Spleen (tissue), 7 donors: ENCODE results near the gene GJD3.

Source experiments
- CTCF ChIP-seq, 11 experiments: fragments of 200-600 bp in 7 of 11; fragments of 450-650 bp in 4 of 11; sonication (generic) in 4 of 11; IDR thresholded peaks in 8 of 11; conservative IDR thresholded peaks in 3 of 11; 1 replicate in 7 of 11; 2 replicates in 4 of 11; pipeline versions ENCODE4 v1.4.0 to v1.8.0; 2016 to 2021; ENCODE audit warnings: antibody characterized with exemption in 11 of 11, inconsistent platforms in 4 of 11, mild to moderate bottlenecking in 1 of 11
- POLR2A ChIP-seq, 3 donors: fragments of 450-650 bp; IDR thresholded peaks; one replicate each; pipeline ENCODE4 v1.5.1; 2017; ENCODE audit warnings: antibody characterized with exemption in 3 of 3, mild to moderate bottlenecking in 1 of 3
- POLR2AphosphoS5 ChIP-seq, 3 donors: sonication (generic); formaldehyde crosslinking; IDR thresholded peaks; one replicate each; pipeline ENCODE4 v1.5.1; 2017; ENCODE audit warnings: antibody characterized with exemption in 3 of 3
- donor health status: DM: no; HTN: no; CAD: no; lungs with moderate emphysema.
- donor health status: DM: no; HTN: no; CAD: no.
- donor health status: DM: no; HTN: no; CAD: no.

DNA sequence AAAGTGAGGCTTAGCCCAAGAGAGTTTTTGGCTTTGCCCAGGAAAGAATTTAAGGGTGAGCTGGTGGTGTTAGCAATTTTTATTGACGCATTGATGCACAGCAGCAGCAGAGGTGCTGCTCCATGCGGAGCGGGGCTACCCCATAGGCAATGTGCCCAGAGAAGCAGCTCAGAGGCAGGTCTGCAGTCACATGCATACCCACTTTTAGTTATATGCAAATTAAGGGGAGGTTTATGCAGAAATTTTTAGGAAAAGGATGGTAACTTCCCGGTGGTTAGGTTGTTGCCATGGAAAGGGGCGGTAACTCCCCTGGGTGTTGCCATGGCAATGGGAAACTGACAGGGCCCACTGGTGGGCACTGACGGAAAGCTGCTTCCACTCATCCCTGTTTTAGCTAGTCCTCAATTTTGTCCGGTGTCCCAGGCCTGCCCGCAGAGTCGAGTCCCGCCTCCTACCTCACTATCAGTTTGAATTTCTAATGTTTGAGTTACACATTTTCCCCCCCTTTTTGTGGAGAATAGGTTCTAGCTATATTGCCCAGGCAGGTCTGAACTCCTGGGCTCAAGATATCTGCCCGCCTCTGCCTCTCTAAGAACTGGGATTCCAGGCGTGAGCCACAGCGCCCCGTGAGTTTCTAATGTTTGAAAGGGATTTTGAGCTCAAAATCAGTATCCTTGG is 10.4 kb upstream of the GJD3 start:
- no peak for TF ChIP-seq POLR2A (IDR thresholded peaks at IDR 0.05)
- TF ChIP-seq CTCF (IDR thresholded peaks at IDR 0.05 in 8 of 11, conservative IDR thresholded peaks at IDR 0.05 in 3 of 11) = no peak
- TF ChIP-seq POLR2AphosphoS5 (IDR thresholded peaks at IDR 0.05) = no peak
